KG1 (cell line): ENCODE results near the gene CDC42EP1.

Experiments used
- DNase-seq: peaks from one replicate; lab custom pipeline; 2025; lab: John Stamatoyannopoulos, UW

CDC42EP1 gene

GRCh38 chr22:37616201-37617083, 56.2 kb downstream of the CDC42EP1 start:
- no peak for DNase-seq

GRCh38 chr22:37617431-37617830, 57.2 kb downstream of the CDC42EP1 start:
- DNase-seq: no peak

DNA sequence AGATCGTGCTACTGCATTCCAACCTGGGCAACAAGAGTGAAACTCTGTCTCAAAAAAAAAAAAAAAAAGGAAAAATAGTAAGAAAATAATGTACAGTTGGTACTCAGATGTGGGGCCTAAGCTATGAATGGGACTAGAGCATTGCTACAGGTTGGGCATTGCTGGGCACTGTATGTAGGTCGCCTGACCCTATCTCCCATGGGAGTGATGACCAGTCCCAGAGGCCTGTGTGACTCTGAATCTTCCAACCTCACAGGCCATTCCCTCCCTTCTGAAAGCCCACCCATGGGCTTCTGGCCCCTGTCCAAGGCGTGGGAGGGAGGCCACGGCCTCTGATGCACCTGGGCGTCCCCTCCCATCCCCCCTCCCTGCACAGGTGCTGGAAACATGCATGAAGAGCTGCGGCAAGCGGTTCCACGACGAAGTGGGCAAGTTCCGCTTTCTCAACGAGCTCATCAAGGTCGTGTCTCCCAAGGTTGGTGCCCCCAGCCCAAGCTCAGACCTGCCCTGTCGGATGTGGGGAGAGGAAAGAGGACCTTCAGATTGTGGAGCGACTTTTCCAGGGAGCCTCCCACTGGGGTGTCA, 57.9 kb downstream of the CDC42EP1 start:
- no peak for DNase-seq

- DNase-seq: no peak
Measured at GRCh38 chr22:37618674-37619073, 58.4 kb downstream of the CDC42EP1 start.
